Fibroblast of pulmonary artery (primary cell): ENCODE measurements around the gene ABHD17A.

Experiments used
- DNase-seq: peaks from one replicate; pipeline ENCODE4 v3.0.0-alpha.2; 2010; ENCODE audit warnings: low read depth
- H3K4me3 ChIP-seq: replicated peaks from 2 replicates; pipeline ENCODE4 v1.5.1; 2011; ENCODE audit warnings: low read depth, mild to moderate bottlenecking, control low read depth, low read length, moderate library complexity
- TF ChIP-seq, protein P1 (sequence below): IDR thresholded peaks from 2 replicates; pipeline ENCODE4 v1.5.1; 2011; ENCODE audit warnings: mild to moderate bottlenecking, control low read depth, low read length, inconsistent platforms; ENCODE audit errors: missing control alignments

The ABHD17A gene

DNA sequence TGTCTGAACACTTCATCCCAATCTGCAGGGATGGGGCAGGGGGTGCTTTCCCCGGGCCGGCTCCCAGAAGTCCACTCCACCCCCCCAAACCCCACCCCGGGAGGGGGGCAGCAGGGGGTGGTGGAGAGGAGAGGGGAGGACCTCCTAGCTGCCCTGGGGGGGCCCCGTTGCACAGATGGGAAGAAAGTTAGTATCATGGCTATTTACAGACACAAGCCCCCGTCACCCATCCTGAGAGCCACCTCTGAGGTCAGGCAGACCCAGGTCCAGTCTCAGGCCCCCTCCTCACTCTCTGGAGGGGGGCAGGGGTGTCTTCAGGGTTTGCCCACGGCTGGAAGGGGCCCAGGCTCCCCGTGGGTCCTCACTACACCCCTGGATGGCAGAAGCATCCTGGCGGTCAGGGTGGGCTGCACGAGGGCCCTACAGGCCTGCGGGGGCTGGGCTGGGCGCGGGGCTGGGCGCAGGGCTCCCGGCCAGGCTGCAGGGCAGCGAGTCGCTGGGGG, 31.2 kb downstream of the ABHD17A start:
- no peak for DNase-seq
- H3K4me3 ChIP-seq, result no peak overlapping the region
- TF ChIP-seq, protein P1, sequence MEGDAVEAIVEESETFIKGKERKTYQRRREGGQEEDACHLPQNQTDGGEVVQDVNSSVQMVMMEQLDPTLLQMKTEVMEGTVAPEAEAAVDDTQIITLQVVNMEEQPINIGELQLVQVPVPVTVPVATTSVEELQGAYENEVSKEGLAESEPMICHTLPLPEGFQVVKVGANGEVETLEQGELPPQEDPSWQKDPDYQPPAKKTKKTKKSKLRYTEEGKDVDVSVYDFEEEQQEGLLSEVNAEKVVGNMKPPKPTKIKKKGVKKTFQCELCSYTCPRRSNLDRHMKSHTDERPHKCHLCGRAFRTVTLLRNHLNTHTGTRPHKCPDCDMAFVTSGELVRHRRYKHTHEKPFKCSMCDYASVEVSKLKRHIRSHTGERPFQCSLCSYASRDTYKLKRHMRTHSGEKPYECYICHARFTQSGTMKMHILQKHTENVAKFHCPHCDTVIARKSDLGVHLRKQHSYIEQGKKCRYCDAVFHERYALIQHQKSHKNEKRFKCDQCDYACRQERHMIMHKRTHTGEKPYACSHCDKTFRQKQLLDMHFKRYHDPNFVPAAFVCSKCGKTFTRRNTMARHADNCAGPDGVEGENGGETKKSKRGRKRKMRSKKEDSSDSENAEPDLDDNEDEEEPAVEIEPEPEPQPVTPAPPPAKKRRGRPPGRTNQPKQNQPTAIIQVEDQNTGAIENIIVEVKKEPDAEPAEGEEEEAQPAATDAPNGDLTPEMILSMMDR, result no peak

DNA sequence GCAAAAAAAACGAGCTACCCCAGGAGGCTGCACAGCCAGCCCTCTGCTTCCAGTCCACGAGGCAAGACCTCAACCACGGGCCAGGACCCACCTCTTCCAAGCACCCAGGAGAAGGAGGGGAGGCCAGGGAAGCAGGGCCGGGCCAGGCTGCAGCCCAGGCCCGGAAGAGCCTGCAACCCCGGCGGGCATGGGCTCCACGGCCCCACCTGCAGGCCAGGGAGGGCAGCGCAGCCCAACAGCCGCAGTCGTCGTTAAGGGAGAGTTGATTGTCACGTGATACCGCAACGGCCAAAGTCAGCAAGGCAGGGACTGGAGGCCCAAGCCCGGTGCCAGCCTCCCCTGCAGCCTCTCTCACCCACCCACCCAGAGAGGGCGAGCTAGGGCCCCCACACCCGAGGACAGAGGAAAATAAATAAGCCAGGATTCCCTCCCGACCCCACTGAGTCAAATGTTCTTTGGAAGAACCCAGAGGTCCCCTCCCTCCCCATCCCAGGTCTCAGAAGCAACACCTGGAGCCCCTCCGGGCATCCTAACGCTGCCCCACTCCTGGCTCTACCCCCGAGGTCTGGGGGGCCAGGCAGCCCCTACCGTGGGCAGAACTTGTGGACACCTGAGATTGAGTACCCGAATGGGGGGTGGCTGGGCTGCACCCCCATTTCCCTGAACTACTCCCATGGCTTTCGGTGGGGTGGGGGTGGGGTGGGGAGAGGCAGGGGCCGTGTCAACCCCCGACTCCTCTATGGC, 31.8 kb downstream of the ABHD17A start:
- H3K4me3 ChIP-seq, result no peak overlapping the region
- peak; percentile 79 for DNase-seq
- TF ChIP-seq, protein P1, result peak; percentile 76

DNA sequence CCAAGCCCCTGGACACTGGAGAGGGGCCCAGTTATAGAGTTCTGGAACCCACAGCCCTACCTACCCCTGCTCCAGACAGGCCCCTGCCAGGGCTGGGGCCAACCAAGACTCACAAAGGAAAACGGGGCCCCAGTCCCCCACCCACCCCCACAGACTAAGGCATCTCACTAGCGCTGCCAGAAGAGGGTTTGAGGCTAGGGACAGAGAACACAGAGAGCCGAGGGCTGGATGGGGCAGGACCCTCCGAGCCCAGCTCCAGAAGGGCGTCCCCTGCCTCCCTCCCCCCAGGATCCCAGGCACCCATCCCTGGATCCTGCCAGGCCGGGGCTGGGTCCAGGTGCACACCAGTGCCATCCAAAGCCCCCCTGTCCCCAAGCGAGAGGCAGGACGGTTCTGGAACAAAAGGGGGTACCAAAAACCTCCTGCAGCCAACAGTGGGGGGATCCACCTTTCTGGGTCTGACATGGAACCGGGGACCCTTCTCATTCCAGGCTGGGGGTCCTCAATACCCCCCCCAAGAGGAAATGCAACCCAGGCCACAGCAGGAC, 32.6 kb downstream of the ABHD17A start:
- TF ChIP-seq, protein P1, result no peak
- DNase-seq, result no peak
- no peak overlapping the region for H3K4me3 ChIP-seq

DNA sequence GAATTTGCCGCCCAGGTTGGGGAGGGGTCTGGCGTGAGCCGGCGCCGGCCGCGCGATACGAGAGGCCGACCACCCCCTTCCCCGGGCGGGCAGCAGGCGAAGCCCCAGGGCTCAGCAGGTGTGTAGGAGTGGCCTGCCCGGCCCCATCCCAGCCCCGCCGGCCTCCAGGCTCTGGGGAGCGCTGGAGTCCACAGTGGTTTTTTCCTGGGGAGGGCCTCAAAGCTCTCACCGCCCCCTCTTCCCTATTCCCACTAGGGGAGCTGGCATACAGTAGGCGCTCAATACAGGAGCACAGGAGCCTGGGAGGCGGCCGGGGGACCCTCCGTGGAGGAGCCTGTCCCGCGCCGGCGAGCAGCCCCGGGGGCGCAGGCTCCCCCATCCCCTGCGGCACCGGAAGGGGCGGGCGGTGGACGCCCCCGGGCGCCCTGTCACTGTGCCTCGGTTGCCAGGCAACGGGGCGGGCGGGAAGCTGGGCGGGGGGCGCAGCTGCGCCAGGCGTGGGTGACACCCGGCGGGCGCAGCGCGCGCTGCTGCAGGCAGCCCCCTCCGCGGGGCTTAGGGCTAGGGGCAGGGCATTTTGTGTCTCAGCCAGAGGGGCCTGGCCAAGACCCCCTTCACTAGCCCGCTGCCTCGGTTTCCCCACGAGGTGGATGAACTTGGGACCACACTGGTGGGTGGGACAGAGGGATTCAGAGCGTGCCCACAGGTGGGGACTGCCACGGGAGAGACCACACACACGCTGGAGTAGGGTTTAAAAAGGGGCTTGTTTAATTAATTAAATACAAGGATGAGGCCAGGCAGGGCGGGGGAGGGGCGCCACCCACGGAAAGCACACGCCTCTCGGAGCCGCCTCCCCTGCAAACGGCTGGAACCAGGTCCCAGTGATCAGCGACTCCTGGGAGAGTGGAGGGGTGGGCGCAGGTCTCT, 33.4 kb downstream of the ABHD17A start:
- no peak overlapping the region for H3K4me3 ChIP-seq
- no peak for DNase-seq
- TF ChIP-seq, protein P1, result no peak

DNA sequence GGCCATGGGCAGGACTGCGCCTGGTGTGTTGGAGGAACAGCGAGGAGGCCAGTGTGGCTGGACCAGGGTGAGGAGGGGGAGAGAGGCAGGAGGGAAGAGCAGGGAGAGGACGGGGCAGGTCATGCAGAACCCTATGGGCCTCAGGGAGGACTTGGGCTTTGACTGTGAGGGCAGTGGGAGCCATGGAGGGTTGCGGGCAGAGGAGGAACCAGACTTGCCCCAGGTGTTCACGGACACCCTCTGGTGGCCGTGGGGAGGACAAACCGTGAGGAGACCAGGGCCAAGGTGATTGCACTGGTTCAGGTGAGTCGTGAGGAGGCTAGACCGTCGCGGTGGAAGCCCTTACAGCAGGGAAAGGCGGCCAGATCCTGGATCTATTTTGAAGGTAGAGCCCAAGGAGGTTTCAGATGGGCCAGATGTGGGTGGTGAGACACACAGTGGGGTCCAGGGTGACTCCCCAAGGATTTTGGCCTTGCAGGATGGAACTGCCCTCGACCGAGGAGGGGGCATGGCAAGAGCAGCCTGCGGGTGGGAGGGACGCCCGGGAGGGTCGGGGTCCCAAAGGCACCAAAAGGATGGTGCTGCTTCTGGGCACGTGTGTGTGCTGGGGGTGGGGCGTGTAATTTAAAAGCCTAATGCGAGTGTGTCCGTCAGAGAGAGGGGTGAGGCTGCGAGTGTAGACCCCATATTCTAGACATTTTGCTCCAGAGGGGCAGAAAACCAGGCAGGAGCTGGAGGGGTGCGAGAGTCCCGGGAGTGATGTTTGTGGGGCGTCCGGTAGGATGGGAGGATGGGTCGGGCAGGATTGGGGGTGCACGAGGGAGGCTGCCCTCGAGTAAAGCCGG, 34.3 kb downstream of the ABHD17A start:
- TF ChIP-seq, protein P1, result no peak
- H3K4me3 ChIP-seq, result no peak overlapping the region
- no peak for DNase-seq

DNA sequence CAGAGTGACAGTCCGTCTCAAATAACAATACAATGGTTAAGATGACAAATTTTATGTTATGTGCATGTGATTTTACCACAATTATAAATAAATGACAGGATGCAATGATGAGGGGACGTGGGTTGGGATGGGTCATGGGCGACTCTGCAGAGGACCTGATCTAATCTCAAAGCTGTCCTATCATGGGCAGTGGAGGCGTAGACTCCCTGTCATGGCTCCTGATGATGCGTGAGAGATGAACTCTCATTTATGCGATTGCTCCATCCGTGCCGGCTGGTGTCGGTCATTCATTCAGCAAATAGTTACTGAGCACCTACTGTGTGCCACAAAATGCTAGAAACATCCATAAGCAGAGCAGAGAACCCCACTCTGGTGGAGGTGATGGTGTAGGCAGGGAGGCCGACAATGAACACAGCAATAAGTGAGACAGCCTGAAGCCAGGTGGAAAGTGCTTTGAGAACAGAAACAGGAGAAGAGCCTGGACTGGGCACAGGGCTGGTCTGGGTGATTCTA, 35.4 kb downstream of the ABHD17A start:
- TF ChIP-seq, protein P1, result no peak
- no peak overlapping the region for H3K4me3 ChIP-seq
- no peak for DNase-seq
